Ishikawa (cell line): ENCODE measurements around the gene PLCB4.

Source experiments
- CEBPB ChIP-seq: IDR thresholded peaks from 2 replicates; pipeline ENCODE4 v1.6.1; 2012
- CREB1 ChIP-seq: IDR thresholded peaks from 2 replicates; pipeline ENCODE4 v1.6.1; 2012; ENCODE audit warnings: low read depth
- EGR1 ChIP-seq: IDR thresholded peaks from 2 replicates; pipeline ENCODE4 v1.6.1; 2012
- EP300 ChIP-seq: IDR thresholded peaks from 2 replicates; pipeline ENCODE4 v1.6.1; 2012; ENCODE audit warnings: borderline replicate concordance
- FOXM1 ChIP-seq: IDR thresholded peaks from 2 replicates; pipeline ENCODE4 v1.6.1; 2012; ENCODE audit warnings: low read depth, borderline replicate concordance
- NFIC ChIP-seq: IDR thresholded peaks from 2 replicates; pipeline ENCODE4 v1.6.1; 2012
- RAD21 ChIP-seq: IDR thresholded peaks from 2 replicates; pipeline ENCODE4 v1.6.1; 2012; ENCODE audit warnings: low read depth
- REST ChIP-seq: IDR thresholded peaks from 2 replicates; pipeline ENCODE4 v1.6.1; 2012; ENCODE audit warnings: low read depth, mild to moderate bottlenecking
- TAF1 ChIP-seq: IDR thresholded peaks from 2 replicates; pipeline ENCODE4 v1.6.1; 2012; ENCODE audit warnings: low read depth, mild to moderate bottlenecking
- TCF12 ChIP-seq: IDR thresholded peaks from 2 replicates; pipeline ENCODE4 v1.6.1; 2012; ENCODE audit warnings: low read depth
- TEAD4 ChIP-seq: IDR thresholded peaks from 2 replicates; pipeline ENCODE4 v1.6.1; 2012
- USF1 ChIP-seq: IDR thresholded peaks from 2 replicates; pipeline ENCODE4 v1.6.1; 2012
- YY1 ChIP-seq: IDR thresholded peaks from 2 replicates; pipeline ENCODE4 v1.6.1; 2012; ENCODE audit warnings: low read depth
- ZBTB7A ChIP-seq: IDR thresholded peaks from 2 replicates; pipeline ENCODE4 v1.6.1; 2012; ENCODE audit warnings: low read depth
- TF ChIP-seq, protein P1 (sequence below): IDR thresholded peaks from 2 replicates; pipeline ENCODE4 v1.6.1; 2012

PLCB4 gene

GRCh38 chr20:9518576-9519175, 449.8 kb downstream of the PLCB4 start:
- TF ChIP-seq TAF1, result no peak
- TF ChIP-seq CREB1, result no peak
- TF ChIP-seq EGR1, result no peak
- no peak for TF ChIP-seq REST
- TF ChIP-seq, protein P1, sequence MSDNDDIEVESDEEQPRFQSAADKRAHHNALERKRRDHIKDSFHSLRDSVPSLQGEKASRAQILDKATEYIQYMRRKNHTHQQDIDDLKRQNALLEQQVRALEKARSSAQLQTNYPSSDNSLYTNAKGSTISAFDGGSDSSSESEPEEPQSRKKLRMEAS, result no peak
- no peak for TF ChIP-seq RAD21
- no peak for TF ChIP-seq TCF12
- TF ChIP-seq TEAD4, result no peak

DNA sequence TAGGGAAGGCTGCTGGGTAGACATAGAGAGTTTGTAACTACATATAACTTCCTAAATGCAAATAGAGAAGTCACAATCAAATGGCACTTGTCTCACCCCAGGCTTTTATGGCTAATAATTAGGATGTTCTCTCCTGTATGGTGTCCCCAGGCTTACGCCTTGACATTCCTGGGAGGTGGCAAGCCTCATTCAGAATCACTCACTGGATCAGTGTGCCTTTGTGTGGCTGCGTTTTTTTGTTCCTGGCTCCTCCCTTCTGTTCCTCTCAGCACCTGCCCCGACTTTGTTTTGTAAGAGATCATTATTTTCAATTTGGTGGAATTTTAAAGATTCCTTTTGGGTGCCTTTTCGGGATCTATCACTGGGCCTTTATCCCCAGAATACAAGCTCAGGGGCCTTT, 451.2 kb downstream of the PLCB4 start:
- TF ChIP-seq YY1 (no peak), TCF12 (no peak), CEBPB (no peak), EP300 (no peak), TEAD4 (no peak), USF1 (no peak)
- TF ChIP-seq, protein P1, result no peak

DNA sequence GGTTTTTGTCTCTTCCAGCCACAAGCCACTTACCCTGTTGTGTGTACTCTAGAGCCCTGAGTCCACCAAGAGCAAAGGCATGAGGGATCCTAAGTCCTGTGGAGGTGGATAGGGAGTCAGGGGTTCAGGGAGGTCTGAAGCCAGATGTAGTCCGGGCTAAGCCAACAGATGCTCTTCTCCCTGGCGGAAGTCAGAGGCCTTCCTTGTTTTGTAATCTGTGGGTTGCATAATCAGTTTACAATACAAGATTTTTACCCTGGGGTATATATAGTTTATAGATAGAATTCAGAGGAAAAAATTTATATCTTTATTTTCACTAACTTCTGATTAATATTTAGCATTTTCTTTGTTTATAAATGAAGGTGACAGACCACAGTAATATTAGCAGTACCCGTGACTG, 454.7 kb downstream of the PLCB4 start:
- TF ChIP-seq TAF1 (no peak), FOXM1 (no peak), EGR1 (no peak), USF1 (no peak), NFIC (no peak), RAD21 (no peak), REST (no peak), YY1 (no peak), CEBPB (no peak), ZBTB7A (no peak), CREB1 (no peak), TEAD4 (no peak), TCF12 (no peak), EP300 (no peak)
- TF ChIP-seq, protein P1, result no peak
